GM23248 (cell line): ENCODE measurements around the gene MNAT1. TPM values are rescaled to one million over a fixed set of nuclear protein-coding genes. Genes with fewer than 3 reads are reported as not detected.

Source experiments
- DNase-seq: peaks from one replicate; pipeline ENCODE4 v3.0.0-alpha.2; 2015
- H2AFZ ChIP-seq: fragments of 200-600 bp; sonication (generic); 2 replicates; pipeline ENCODE4 v1.6.1; 2016; ENCODE audit warnings: antibody characterized with exemption
- H3F3A ChIP-seq: fragments of 200-600 bp; sonication (generic); 2 replicates; pipeline ENCODE4 v1.6.1; 2016; ENCODE audit warnings: mild to moderate bottlenecking, antibody characterized with exemption, mixed run types; ENCODE audit not compliant: insufficient read depth
- H3K27ac ChIP-seq: fragments of 200-600 bp; sonication (generic); 2 replicates; pipeline ENCODE4 v1.5.1; 2016; ENCODE audit warnings: mild to moderate bottlenecking
- H3K27me3 ChIP-seq: fragments of 200-600 bp; sonication (generic); replicated peaks from 2 replicates; pipeline ENCODE4 v1.6.1; 2016; ENCODE audit warnings: mild to moderate bottlenecking; ENCODE audit not compliant: insufficient read depth
- H3K36me3 ChIP-seq: fragments of 200-600 bp; sonication (generic); 2 replicates; pipeline ENCODE4 v1.6.1; 2016; ENCODE audit warnings: low read depth, mild to moderate bottlenecking
- H3K4me1 ChIP-seq: fragments of 200-600 bp; sonication (generic); 2 replicates; pipeline ENCODE4 v1.6.1; 2016; ENCODE audit warnings: mild to moderate bottlenecking; ENCODE audit not compliant: insufficient read depth
- H3K4me2 ChIP-seq: fragments of 200-600 bp; sonication (generic); one replicate; pipeline ENCODE4 v1.6.1; 2016; ENCODE audit warnings: mild to moderate bottlenecking; ENCODE audit not compliant: unreplicated experiment
- H3K4me3 ChIP-seq: fragments of 200-600 bp; sonication (generic); 2 replicates; pipeline ENCODE4 v1.5.1; 2016; ENCODE audit warnings: mild to moderate bottlenecking
- H3K79me2 ChIP-seq: fragments of 200-600 bp; sonication (generic); 2 replicates; pipeline ENCODE4 v1.6.1; 2016; ENCODE audit warnings: mild to moderate bottlenecking; ENCODE audit not compliant: insufficient read depth
- H3K9ac ChIP-seq: fragments of 200-600 bp; sonication (generic); 2 replicates; pipeline ENCODE4 v1.6.1; 2016; ENCODE audit warnings: mild to moderate bottlenecking
- H3K9me2 ChIP-seq: fragments of 200-600 bp; sonication (generic); 2 replicates; pipeline ENCODE4 v1.6.1; 2016; ENCODE audit warnings: mixed run types, mild to moderate bottlenecking, moderate library complexity; ENCODE audit not compliant: insufficient read depth
- H3K9me3 ChIP-seq: fragments of 200-600 bp; sonication (generic); one replicate; pipeline ENCODE4 v1.6.1; 2017; ENCODE audit warnings: low read depth
- H4K20me1 ChIP-seq: fragments of 200-600 bp; sonication (generic); 2 replicates; pipeline ENCODE4 v1.6.0; 2016; ENCODE audit not compliant: insufficient read depth
- EZH2 ChIP-seq: fragments of 200-600 bp; sonication (generic); IDR thresholded peaks from 2 replicates; pipeline ENCODE4 v1.6.1; 2018; ENCODE audit warnings: antibody characterized with exemption, mild to moderate bottlenecking; ENCODE audit not compliant: insufficient read depth, poor library complexity, severe bottlenecking
- EZH2phosphoT487 ChIP-seq: fragments of 200-600 bp; sonication (generic); IDR thresholded peaks from 2 replicates; pipeline ENCODE4 v1.6.1; 2018; ENCODE audit warnings: antibody characterized with exemption, moderate library complexity, mild to moderate bottlenecking, low read depth; ENCODE audit not compliant: insufficient read depth
- WGBS, 2 experiments: methylation state at CpG; one replicate each; pipeline ENCODE4 v1.1.6; 2015 to 2017; ENCODE audit warnings: low lambda C conversion rate in 2 of 2, low coverage in 1 of 2; ENCODE audit errors: missing lambda C conversion rate in 2 of 2; 5-methylcytosine and 5-hydroxymethylcytosine counted together
- in situ Hi-C: fragments of 300-500 bp; cut with MboI; formaldehyde crosslinking; loops from 2 replicates; pipeline ENCODE4 v1.15.0; 2020
- polyA plus RNA-seq: library from polyadenylated mRNA; unstranded; fragments of >200 nt; fragmentation: Nextera tagmentation; extraction: Ambion mirVana; gene quantifications from 2 replicates; pipeline ENCODE4 v1.2.1, GENCODE V29; 2016
- total RNA-seq: library from RNA; depleted of rRNA; stranded (reverse); fragments of >200 nt; shearing (Covaris generic); gene quantifications from 2 replicates; pipeline ENCODE4 v1.2.3, GENCODE V29; 2014

Gene MNAT1
- total and polyA plus RNA-seq, 2 experiments from 2014 or later: 39.9 to 53.8 TPM

DNA sequence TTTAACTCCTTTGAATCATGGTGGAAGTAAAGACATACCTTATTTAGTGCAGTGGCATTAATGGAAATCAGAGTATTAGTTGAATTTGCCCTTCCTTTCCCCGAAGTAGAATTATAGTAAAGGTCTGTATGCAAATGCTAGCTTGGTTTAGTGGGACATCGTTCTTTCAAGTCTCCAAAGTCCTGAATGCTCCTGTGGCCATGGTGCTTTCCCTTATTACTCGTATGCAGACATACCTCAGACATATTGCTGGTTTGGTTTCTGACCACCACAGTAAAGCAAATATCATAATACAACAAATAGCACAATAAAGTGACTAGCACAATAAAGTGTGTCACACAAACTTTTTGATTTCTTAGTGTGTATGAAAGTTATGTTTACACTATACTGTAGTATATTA, 52.3 kb downstream of the MNAT1 start:
- Histone ChIP-seq H3K4me3 (no peak overlapping the region), H3K79me2 (peaks cover 100% of the 10 kb centered on the region)

GRCh38 chr14:60789656-60790055, 55.1 kb downstream of the MNAT1 start:
- H3K4me2 ChIP-seq: no peak overlapping the region

More for the DNA sequence above, 52.3 kb downstream of the MNAT1 start:
- Histone ChIP-seq H3K4me2 (no peak overlapping the region), H4K20me1 (no peaks in the 10 kb centered on the region), H3K9me2 (no peaks in the 10 kb centered on the region), H3K36me3 (no peaks in the 10 kb centered on the region), H3K27ac (no peak overlapping the region), H3K9ac (no peak overlapping the region), H3K9me3 (no peaks in the 10 kb centered on the region), H3K27me3 (no peaks in the 10 kb centered on the region), H3K4me1 (peaks cover 8% of the 10 kb centered on the region; the same call in 1 of the 2 replicates), H2AFZ (no peak overlapping the region), H3F3A (no peaks in the 10 kb centered on the region)
- TF ChIP-seq EZH2 (no peak), EZH2phosphoT487 (no peak)
- 98 to 99% methylated on average over 3 of the region's 3 CpGs for WGBS, 2 experiments
- no peak for DNase-seq
- in situ Hi-C loops: no loop called here

DNA sequence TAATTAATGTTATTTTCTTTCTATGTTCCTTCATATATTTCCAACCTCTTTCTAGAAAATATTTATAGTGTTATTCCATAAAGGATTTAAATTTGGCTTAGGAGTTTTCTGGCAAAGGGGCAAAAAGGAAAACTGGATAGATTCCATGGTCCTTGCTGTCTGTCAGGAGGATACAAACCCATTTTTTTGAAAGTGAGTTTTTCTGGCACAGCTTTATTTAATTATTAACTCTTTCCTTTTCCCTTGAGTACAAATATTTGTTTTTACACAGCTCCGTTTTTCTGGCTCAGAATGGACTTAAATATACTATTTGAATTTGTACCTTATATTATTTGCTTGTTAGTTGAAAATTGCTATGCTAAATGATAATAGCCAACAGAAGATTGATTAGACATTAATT, 56.3 kb downstream of the MNAT1 start:
- H3K4me3 ChIP-seq: no peak overlapping the region
- WGBS, 2 experiments: 95 to 100% methylated on average over 1 of the region's 1 CpG
- TF ChIP-seq EZH2phosphoT487 (no peak), EZH2 (no peak)
- no peaks in the 10 kb centered on the region for H3K36me3 ChIP-seq
- no peaks in the 10 kb centered on the region for H3K9me3 ChIP-seq
- no peaks in the 10 kb centered on the region for H3F3A ChIP-seq
- in situ Hi-C loops: no loop called here
- H3K9me2 ChIP-seq: no peaks in the 10 kb centered on the region
- no peak overlapping the region for H3K9ac ChIP-seq
- H4K20me1 ChIP-seq: no peaks in the 10 kb centered on the region
- no peaks in the 10 kb centered on the region for H3K27me3 ChIP-seq
- no peak overlapping the region for H3K27ac ChIP-seq
- H3K4me1 ChIP-seq: no peaks in the 10 kb centered on the region
- no peak overlapping the region for H2AFZ ChIP-seq
- DNase-seq: no peak
- no peak overlapping the region for H3K4me2 ChIP-seq
- peaks cover 81% of the 10 kb centered on the region for H3K79me2 ChIP-seq

More at GRCh38 chr14:60789656-60790055, 55.1 kb downstream of the MNAT1 start:
- no peak overlapping the region for H3K9ac ChIP-seq
- no peaks in the 10 kb centered on the region for H4K20me1 ChIP-seq
- no peak overlapping the region for H3K27ac ChIP-seq
- H3K4me3 ChIP-seq: no peak overlapping the region
- no peaks in the 10 kb centered on the region for H3K27me3 ChIP-seq
- H3F3A ChIP-seq: no peaks in the 10 kb centered on the region
- no peak overlapping the region for H2AFZ ChIP-seq
- WGBS, 2 experiments: 100% methylated on average over 1 of the region's 1 CpG
- no peaks in the 10 kb centered on the region for H3K36me3 ChIP-seq
- DNase-seq: no peak
- H3K9me3 ChIP-seq: no peaks in the 10 kb centered on the region
- H3K79me2 ChIP-seq: peaks cover 85% of the 10 kb centered on the region
- in situ Hi-C loops: no loop called here
- H3K4me1 ChIP-seq: no peaks in the 10 kb centered on the region
- no peaks in the 10 kb centered on the region for H3K9me2 ChIP-seq
- TF ChIP-seq EZH2 (no peak), EZH2phosphoT487 (no peak)

GRCh38 chr14:60796434-60796833, 61.9 kb downstream of the MNAT1 start:
- Histone ChIP-seq H3F3A (no peaks in the 10 kb centered on the region), H3K27ac (no peak overlapping the region), H3K4me1 (no peaks in the 10 kb centered on the region), H3K4me2 (no peak overlapping the region), H3K9me2 (no peaks in the 10 kb centered on the region), H3K9me3 (no peaks in the 10 kb centered on the region), H3K9ac (no peak overlapping the region), H3K79me2 (peaks cover 29% of the 10 kb centered on the region), H2AFZ (no peak overlapping the region), H4K20me1 (no peaks in the 10 kb centered on the region), H3K27me3 (no peaks in the 10 kb centered on the region), H3K36me3 (peaks cover 15% of the 10 kb centered on the region; the same call in 1 of the 2 replicates), H3K4me3 (no peak overlapping the region)
- DNase-seq: no peak
- TF ChIP-seq EZH2 (no peak), EZH2phosphoT487 (no peak)
- in situ Hi-C loops: no loop called here

DNA sequence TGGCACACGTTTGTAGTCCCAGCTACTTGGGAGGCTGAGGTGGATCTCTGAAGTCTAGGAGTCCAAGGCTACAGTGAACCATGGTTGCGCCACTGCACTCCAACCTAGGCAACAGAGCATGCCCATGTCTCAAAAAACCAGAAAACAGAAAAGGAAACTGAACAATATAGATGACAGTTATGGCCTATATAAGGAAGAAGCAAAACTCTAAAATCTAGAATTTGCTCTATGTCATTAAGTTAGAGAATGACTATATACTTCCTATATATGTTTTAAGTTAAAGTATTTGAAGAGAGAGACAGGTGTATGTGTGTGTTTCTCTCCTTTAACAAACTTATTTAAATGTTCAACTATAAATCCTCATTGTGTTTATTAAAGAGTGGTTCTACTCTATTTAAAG, 65.8 kb downstream of the MNAT1 start:
- Histone ChIP-seq H3K9ac (no peak overlapping the region), H3F3A (peaks cover 4% of the 10 kb centered on the region), H3K27me3 (no peaks in the 10 kb centered on the region), H2AFZ (no peak overlapping the region), H3K9me3 (no peaks in the 10 kb centered on the region), H3K4me2 (no peak overlapping the region), H3K4me3 (no peak overlapping the region), H3K36me3 (peaks cover 19% of the 10 kb centered on the region), H3K27ac (no peak overlapping the region), H3K79me2 (peaks cover 8% of the 10 kb centered on the region), H4K20me1 (no peaks in the 10 kb centered on the region), H3K9me2 (no peaks in the 10 kb centered on the region), H3K4me1 (peaks cover 4% of the 10 kb centered on the region)
- DNase-seq: no peak
- TF ChIP-seq EZH2phosphoT487 (no peak), EZH2 (no peak)
- 100% methylated on average over 2 of the region's 2 CpGs for WGBS, 2 experiments
- in situ Hi-C loops: no loop called here
